ENCODE measurements around the gene AR. TPM values are rescaled to one million over a fixed set of nuclear protein-coding genes. Genes with fewer than 3 reads are reported as not detected.

The AR gene
- total and polyA plus RNA-seq, 2 experiments from 2014 or later, result 0.99 to 5.4 TPM

DNA sequence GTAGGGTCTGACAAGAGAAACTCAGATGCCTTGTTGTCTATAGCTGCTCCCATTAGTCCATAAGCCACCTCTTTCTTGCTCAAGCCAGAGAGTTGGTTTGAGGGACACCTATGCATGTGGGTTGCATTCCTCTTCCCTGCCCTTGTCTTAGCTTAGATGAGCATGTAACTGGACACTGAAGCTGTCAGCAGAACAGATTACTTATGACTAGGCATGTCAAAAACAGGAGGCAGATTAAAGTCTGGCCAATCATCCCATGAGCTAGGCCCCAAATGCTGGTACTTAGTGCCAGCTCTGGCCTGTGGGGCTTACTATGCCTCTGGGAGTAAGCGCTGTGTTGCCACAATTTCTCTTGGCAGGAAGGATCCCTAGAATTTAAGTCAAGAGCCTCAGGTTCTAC is 215.2 kb downstream of the AR start:
- no peaks in the 10 kb centered on the region for H3K4me1 ChIP-seq (ENCODE audit: insufficient read depth)
- WGBS (ENCODE audit: low lambda C conversion rate, missing lambda C conversion rate), result 88% methylated on average over 1 of the region's 1 CpG
- no peak overlapping the region for H3K4me3 ChIP-seq
- H3K9me3 ChIP-seq (ENCODE audit: low read depth), result no peaks in the 10 kb centered on the region
- no peaks in the 10 kb centered on the region for H3K27me3 ChIP-seq
- H3K9me2 ChIP-seq (replicated peaks; ENCODE audit: insufficient read depth), result no peaks in the 10 kb centered on the region
- TF ChIP-seq EZH2 (IDR thresholded peaks at IDR 0.05; ENCODE audit: borderline replicate concordance), result no peak
- TF ChIP-seq, protein P1, sequence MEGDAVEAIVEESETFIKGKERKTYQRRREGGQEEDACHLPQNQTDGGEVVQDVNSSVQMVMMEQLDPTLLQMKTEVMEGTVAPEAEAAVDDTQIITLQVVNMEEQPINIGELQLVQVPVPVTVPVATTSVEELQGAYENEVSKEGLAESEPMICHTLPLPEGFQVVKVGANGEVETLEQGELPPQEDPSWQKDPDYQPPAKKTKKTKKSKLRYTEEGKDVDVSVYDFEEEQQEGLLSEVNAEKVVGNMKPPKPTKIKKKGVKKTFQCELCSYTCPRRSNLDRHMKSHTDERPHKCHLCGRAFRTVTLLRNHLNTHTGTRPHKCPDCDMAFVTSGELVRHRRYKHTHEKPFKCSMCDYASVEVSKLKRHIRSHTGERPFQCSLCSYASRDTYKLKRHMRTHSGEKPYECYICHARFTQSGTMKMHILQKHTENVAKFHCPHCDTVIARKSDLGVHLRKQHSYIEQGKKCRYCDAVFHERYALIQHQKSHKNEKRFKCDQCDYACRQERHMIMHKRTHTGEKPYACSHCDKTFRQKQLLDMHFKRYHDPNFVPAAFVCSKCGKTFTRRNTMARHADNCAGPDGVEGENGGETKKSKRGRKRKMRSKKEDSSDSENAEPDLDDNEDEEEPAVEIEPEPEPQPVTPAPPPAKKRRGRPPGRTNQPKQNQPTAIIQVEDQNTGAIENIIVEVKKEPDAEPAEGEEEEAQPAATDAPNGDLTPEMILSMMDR (IDR thresholded peaks at IDR 0.05; ENCODE audit: poor library complexity), result no peak
- TF ChIP-seq EZH2phosphoT487 (IDR thresholded peaks at IDR 0.05; ENCODE audit: low read depth, severe bottlenecking, unreplicated experiment), result no peak
- H4K20me1 ChIP-seq (ENCODE audit: insufficient read depth, poor library complexity, severe bottlenecking), result no peaks in the 10 kb centered on the region
- H3K4me2 ChIP-seq, result no peak overlapping the region
- H3K79me2 ChIP-seq, result no peaks in the 10 kb centered on the region
- no peak overlapping the region for H2AFZ ChIP-seq
- DNase-seq (ENCODE audit: low spot score), result no peak
- H3K27ac ChIP-seq, result no peak overlapping the region
- no peaks in the 10 kb centered on the region for H3K36me3 ChIP-seq (replicated peaks; ENCODE audit: insufficient read depth, low read depth)

DNA sequence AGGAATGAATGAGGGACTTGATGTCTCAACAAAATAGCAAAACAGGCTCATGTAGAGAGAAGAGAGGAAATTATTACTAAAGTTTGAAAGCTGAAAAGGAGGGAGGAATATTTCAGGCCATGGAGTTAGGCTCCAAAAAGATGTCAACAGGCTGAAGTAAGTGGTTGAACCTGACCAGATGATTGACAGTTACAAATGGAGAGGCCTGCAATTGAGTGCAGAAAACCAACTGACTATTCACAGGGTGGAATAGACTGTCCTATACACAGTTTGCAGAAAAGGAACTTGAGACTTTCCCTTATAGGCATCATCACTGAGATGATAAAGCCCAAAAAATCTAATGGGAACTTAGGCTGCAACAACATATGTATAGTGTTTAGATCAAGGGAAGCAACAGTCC is 233.3 kb downstream of the AR start:
- Histone ChIP-seq H3K79me2 (no peaks in the 10 kb centered on the region), H3K9me2 (replicated peaks; ENCODE audit: insufficient read depth) (no peaks in the 10 kb centered on the region), H3K4me3 (no peak overlapping the region), H2AFZ (no peak overlapping the region), H3K4me1 (ENCODE audit: insufficient read depth) (no peaks in the 10 kb centered on the region), H3K4me2 (no peak overlapping the region), H3K27me3 (no peaks in the 10 kb centered on the region), H4K20me1 (ENCODE audit: insufficient read depth, poor library complexity, severe bottlenecking) (no peaks in the 10 kb centered on the region), H3K36me3 (replicated peaks; ENCODE audit: insufficient read depth, low read depth) (no peaks in the 10 kb centered on the region), H3K9me3 (ENCODE audit: low read depth) (no peaks in the 10 kb centered on the region), H3K27ac (no peak overlapping the region)
- DNase-seq (ENCODE audit: low spot score), result no peak
- TF ChIP-seq EZH2phosphoT487 (IDR thresholded peaks at IDR 0.05; ENCODE audit: low read depth, severe bottlenecking, unreplicated experiment) (no peak), EZH2 (IDR thresholded peaks at IDR 0.05; ENCODE audit: borderline replicate concordance) (no peak)
- TF ChIP-seq, protein P1 (IDR thresholded peaks at IDR 0.05; ENCODE audit: poor library complexity), result no peak

DNA sequence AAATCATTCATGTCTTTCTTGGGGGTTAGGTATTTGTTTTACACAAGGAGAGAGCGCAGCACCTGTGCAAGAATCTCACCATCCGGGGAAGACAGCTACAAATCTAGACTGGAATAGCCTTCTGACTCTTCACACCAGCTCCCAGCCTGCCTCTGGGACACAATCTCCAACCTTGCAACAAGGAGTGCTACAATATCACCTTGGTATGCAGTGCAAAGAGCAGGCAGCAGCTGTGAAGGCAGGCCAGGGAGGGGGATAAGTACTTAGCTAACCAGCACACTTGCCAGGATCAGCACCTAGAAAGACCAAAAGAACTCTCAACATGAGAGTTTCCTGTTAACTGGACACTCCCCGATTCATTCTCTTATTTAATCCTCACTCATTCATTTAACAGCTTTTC is 235.3 kb downstream of the AR start:
- H3K4me1 ChIP-seq (ENCODE audit: insufficient read depth), result no peaks in the 10 kb centered on the region
- H3K27ac ChIP-seq, result no peak overlapping the region
- DNase-seq (ENCODE audit: low spot score), result no peak
- no peak overlapping the region for H3K4me2 ChIP-seq
- no peaks in the 10 kb centered on the region for H3K9me3 ChIP-seq (ENCODE audit: low read depth)
- H3K9me2 ChIP-seq (replicated peaks; ENCODE audit: insufficient read depth), result no peaks in the 10 kb centered on the region
- TF ChIP-seq EZH2 (IDR thresholded peaks at IDR 0.05; ENCODE audit: borderline replicate concordance) (no peak), EZH2phosphoT487 (IDR thresholded peaks at IDR 0.05; ENCODE audit: low read depth, severe bottlenecking, unreplicated experiment) (no peak)
- TF ChIP-seq, protein P1 (IDR thresholded peaks at IDR 0.05; ENCODE audit: poor library complexity), result no peak
- H2AFZ ChIP-seq, result no peak overlapping the region
- WGBS (ENCODE audit: low lambda C conversion rate, missing lambda C conversion rate), result 75% methylated on average over 3 of the region's 3 CpGs
- H4K20me1 ChIP-seq (ENCODE audit: insufficient read depth, poor library complexity, severe bottlenecking), result no peaks in the 10 kb centered on the region
- no peaks in the 10 kb centered on the region for H3K36me3 ChIP-seq (replicated peaks; ENCODE audit: insufficient read depth, low read depth)
- no peaks in the 10 kb centered on the region for H3K27me3 ChIP-seq
- H3K79me2 ChIP-seq, result no peaks in the 10 kb centered on the region
- no peak overlapping the region for H3K4me3 ChIP-seq

Data from hepatocyte (in vitro differentiated cells).